Keratinocyte (primary cell): ENCODE results near the gene PTX3. TPM values are rescaled to one million over a fixed set of nuclear protein-coding genes. Genes with fewer than 3 reads are reported as not detected.

ENCODE experiments used
- DNase-seq: peaks from one replicate; pipeline ENCODE4 v3.0.0-alpha.2; 2011; ENCODE audit warnings: low read depth, missing footprints, low spot score
- FAIRE-seq: peaks from 2 replicates; lab custom pipeline; 2011; peaks lifted over from hg19 to GRCh38; lab: Jason Lieb, UNC
- H2AFZ ChIP-seq: 2 replicates; pipeline ENCODE4 v1.6.0; 2012; ENCODE audit warnings: low read length, control low read depth, inconsistent platforms; ENCODE audit not compliant: control insufficient read depth
- H3K27ac ChIP-seq: 2 replicates; pipeline ENCODE4 v1.5.1; 2011; ENCODE audit warnings: low read length; ENCODE audit not compliant: control insufficient read depth, insufficient read depth
- H3K27me3 ChIP-seq: 3 replicates; pipeline ENCODE4 v1.6.0; 2011; ENCODE audit warnings: low read length; ENCODE audit not compliant: control insufficient read depth, insufficient read depth; ENCODE audit errors: extremely low read depth
- H3K36me3 ChIP-seq, 2 experiments: 2 replicates in 1 of 2; 3 replicates in 1 of 2; pipeline ENCODE4 v1.5.1; 2011; ENCODE audit warnings: low read length in 2 of 2, mild to moderate bottlenecking in 1 of 2; ENCODE audit not compliant: control insufficient read depth in 2 of 2, insufficient read depth in 2 of 2; ENCODE audit errors: extremely low read depth in 1 of 2
- H3K4me1 ChIP-seq: 3 replicates; pipeline ENCODE4 v1.5.1; 2011; ENCODE audit warnings: low read length; ENCODE audit not compliant: control insufficient read depth, insufficient read depth; ENCODE audit errors: extremely low read depth
- H3K4me2 ChIP-seq: 3 replicates; pipeline ENCODE4 v1.6.0; 2011; ENCODE audit warnings: low read depth, low read length; ENCODE audit not compliant: control insufficient read depth, insufficient read depth; ENCODE audit errors: extremely low read depth
- H3K4me3 ChIP-seq, 3 experiments: fragments of 200-600 bp in 1 of 3; sonication (generic) in 1 of 3; 2 replicates in 2 of 3; 3 replicates in 1 of 3; pipeline ENCODE4 v1.5.1; 2011 to 2016; ENCODE audit warnings: low read length in 3 of 3, mild to moderate bottlenecking in 3 of 3, control low read depth in 2 of 3, inconsistent platforms in 1 of 3, low read depth in 1 of 3, mixed read lengths in 1 of 3, mixed run types in 1 of 3, moderate library complexity in 1 of 3; ENCODE audit not compliant: control insufficient read depth in 2 of 3, insufficient read depth in 2 of 3; ENCODE audit errors: extremely low read depth in 1 of 3
- H3K79me2 ChIP-seq: 2 replicates; pipeline ENCODE4 v1.6.0; 2012; ENCODE audit warnings: low read length; ENCODE audit not compliant: control insufficient read depth, insufficient read depth
- H3K9ac ChIP-seq: 3 replicates; pipeline ENCODE4 v1.6.0; 2011; ENCODE audit warnings: low read length; ENCODE audit not compliant: control insufficient read depth, insufficient read depth; ENCODE audit errors: extremely low read depth
- H3K9me1 ChIP-seq: 3 replicates; pipeline ENCODE4 v1.6.0; 2011; ENCODE audit warnings: low read length; ENCODE audit not compliant: control insufficient read depth, insufficient read depth; ENCODE audit errors: extremely low read depth
- H3K9me3 ChIP-seq: 2 replicates; pipeline ENCODE4 v1.5.1; 2012; ENCODE audit warnings: low read depth, low read length; ENCODE audit not compliant: control insufficient read depth
- H4K20me1 ChIP-seq: 3 replicates; pipeline ENCODE4 v1.6.0; 2011; ENCODE audit warnings: low read length; ENCODE audit not compliant: control insufficient read depth, insufficient read depth; ENCODE audit errors: extremely low read depth
- EZH2 ChIP-seq: IDR thresholded peaks from one replicate; pipeline ENCODE4 v1.6.1; 2012; ENCODE audit warnings: inconsistent platforms, mild to moderate bottlenecking, low read length, moderate library complexity
- dilution Hi-C: fragments of 300-500 bp; cut with MboI; formaldehyde crosslinking; loops from one replicate; pipeline ENCODE4 v1.7.0; 2020; ENCODE audit warnings: low sequenced_read_pairs; ENCODE audit not compliant: extremely low pct_ligation_motif_present
- polyA plus RNA-seq, 5 experiments: library from polyadenylated mRNA; depleted of rRNA in 3 of 5; stranded (reverse) in 3 of 5; stranded (forward) in 1 of 5; unstranded in 1 of 5; fragments of >200 nt; gene quantifications; 1 replicate in 1 of 5; 2 replicates in 3 of 5; 3 replicates in 1 of 5; pipeline versions ENCODE4 v1.2.1 to v1.2.3, GENCODE V29; 2011 to 2012; ENCODE audit warnings: missing spikeins in 2 of 5, low read depth in 1 of 5, low replicate concordance in 1 of 5
- TF ChIP-seq, protein P1 (sequence below), 3 experiments: IDR thresholded peaks in 1 of 3; conservative IDR thresholded peaks in 1 of 3; optimal IDR thresholded peaks in 1 of 3; 2 replicates in 2 of 3; 3 replicates in 1 of 3; pipeline versions ENCODE3 to v1.5.1; 2011; ENCODE audit warnings: low read length in 3 of 3, mild to moderate bottlenecking in 3 of 3, moderate library complexity in 2 of 3, control low read depth in 1 of 3, inconsistent platforms in 1 of 3; ENCODE audit not compliant: insufficient read depth in 2 of 3; ENCODE audit errors: extremely low read depth in 1 of 3

PTX3 gene
- polyA plus RNA-seq, 1 donor (not counting 4 experiments of a cell fraction or from before 2014, with no cell fraction given): 0.14 TPM

DNA sequence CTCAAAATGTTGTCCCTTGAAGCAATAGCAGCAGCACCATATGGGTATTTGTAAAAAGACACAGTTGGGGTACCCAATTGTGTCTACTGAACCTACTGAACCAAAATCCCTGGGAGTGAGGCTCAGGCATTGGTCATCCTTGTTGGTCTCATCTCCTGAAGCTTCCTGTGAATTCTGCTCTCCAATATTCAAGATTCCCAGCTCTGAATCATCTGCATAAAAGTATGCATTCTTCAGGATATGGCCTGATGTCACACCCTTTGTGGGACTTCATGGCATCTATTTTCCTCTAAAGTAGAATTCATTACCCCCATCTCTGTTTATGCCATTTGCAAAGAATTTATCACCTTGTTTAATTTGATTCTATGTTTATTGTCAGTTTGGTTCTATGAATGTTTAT, 13.3 kb upstream of the PTX3 start:
- TF ChIP-seq EZH2: no peak
- TF ChIP-seq, protein P1, sequence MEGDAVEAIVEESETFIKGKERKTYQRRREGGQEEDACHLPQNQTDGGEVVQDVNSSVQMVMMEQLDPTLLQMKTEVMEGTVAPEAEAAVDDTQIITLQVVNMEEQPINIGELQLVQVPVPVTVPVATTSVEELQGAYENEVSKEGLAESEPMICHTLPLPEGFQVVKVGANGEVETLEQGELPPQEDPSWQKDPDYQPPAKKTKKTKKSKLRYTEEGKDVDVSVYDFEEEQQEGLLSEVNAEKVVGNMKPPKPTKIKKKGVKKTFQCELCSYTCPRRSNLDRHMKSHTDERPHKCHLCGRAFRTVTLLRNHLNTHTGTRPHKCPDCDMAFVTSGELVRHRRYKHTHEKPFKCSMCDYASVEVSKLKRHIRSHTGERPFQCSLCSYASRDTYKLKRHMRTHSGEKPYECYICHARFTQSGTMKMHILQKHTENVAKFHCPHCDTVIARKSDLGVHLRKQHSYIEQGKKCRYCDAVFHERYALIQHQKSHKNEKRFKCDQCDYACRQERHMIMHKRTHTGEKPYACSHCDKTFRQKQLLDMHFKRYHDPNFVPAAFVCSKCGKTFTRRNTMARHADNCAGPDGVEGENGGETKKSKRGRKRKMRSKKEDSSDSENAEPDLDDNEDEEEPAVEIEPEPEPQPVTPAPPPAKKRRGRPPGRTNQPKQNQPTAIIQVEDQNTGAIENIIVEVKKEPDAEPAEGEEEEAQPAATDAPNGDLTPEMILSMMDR (optimal IDR thresholded peaks at IDR 0.05 in 1 of 3, IDR thresholded peaks at IDR 0.05 in 1 of 3, conservative IDR thresholded peaks at IDR 0.05 in 1 of 3; ENCODE audit: extremely low read depth in 1 of 3, insufficient read depth in 2 of 3, low read length in 3 of 3): no peak
- H3K9me1 ChIP-seq: no peaks in the 10 kb centered on the region
- no peaks in the 10 kb centered on the region for H4K20me1 ChIP-seq
- no peaks in the 10 kb centered on the region for H3K4me1 ChIP-seq
- no peaks in the 10 kb centered on the region for H3K79me2 ChIP-seq
- H3K4me3 ChIP-seq: no peak overlapping the region
- H3K36me3 ChIP-seq: no peaks in the 10 kb centered on the region
- H3K4me2 ChIP-seq: no peak overlapping the region
- no peak overlapping the region for H3K9ac ChIP-seq
- dilution Hi-C loops: no loop called here
- DNase-seq (no peak), FAIRE-seq (no peak)
- H3K27ac ChIP-seq: no peak overlapping the region
- no peaks in the 10 kb centered on the region for H3K27me3 ChIP-seq
- no peaks in the 10 kb centered on the region for H3K9me3 ChIP-seq
- no peak overlapping the region for H2AFZ ChIP-seq

DNA sequence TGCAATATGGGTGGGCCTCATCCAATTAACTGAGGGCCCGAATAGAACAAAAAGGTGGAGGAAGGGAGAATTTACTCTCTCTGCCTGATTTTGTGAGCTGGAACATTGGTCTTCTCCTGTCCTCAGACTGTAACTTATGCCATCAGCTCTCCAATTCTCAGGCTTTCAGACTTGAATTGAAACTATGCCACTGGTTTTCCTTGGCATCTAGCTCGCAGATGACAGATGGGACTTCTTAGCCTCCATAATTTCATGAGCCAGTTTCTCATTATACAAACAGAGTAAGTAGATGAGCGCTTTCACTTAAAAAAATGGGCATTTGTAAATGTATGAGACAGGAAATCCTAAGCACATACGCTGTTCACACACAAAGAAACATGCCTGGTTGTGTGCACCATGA, 8.7 kb upstream of the PTX3 start:
- H3K27ac ChIP-seq: no peak overlapping the region
- H3K4me3 ChIP-seq: no peak overlapping the region
- FAIRE-seq (no peak), DNase-seq (no peak)
- no peaks in the 10 kb centered on the region for H3K36me3 ChIP-seq
- H3K27me3 ChIP-seq: no peaks in the 10 kb centered on the region
- dilution Hi-C loops: no loop called here
- H3K79me2 ChIP-seq: no peaks in the 10 kb centered on the region
- H2AFZ ChIP-seq: no peak overlapping the region
- H3K9me3 ChIP-seq: no peaks in the 10 kb centered on the region
- H4K20me1 ChIP-seq: no peaks in the 10 kb centered on the region
- H3K4me1 ChIP-seq: no peaks in the 10 kb centered on the region
- H3K9me1 ChIP-seq: no peaks in the 10 kb centered on the region
- no peak overlapping the region for H3K9ac ChIP-seq
- TF ChIP-seq, protein P1 (optimal IDR thresholded peaks at IDR 0.05 in 1 of 3, IDR thresholded peaks at IDR 0.05 in 1 of 3, conservative IDR thresholded peaks at IDR 0.05 in 1 of 3; ENCODE audit: extremely low read depth in 1 of 3, insufficient read depth in 2 of 3, low read length in 3 of 3): no peak
- TF ChIP-seq EZH2: no peak
- no peak overlapping the region for H3K4me2 ChIP-seq
